Esophagus squamous epithelium (tissue), 4 donors: ENCODE data around the gene ZNF747.

Experiments
- POLR2A ChIP-seq, 4 donors: fragments of 450-650 bp; IDR thresholded peaks; one replicate each; pipeline ENCODE4 v1.6.1; 2017; ENCODE audit warnings: antibody characterized with exemption in 4 of 4, mild to moderate bottlenecking in 4 of 4, moderate library complexity in 3 of 4
- TF ChIP-seq, protein P1 (sequence below), 6 experiments: fragments of 450-650 bp in 4 of 6; fragments of 200-600 bp in 2 of 6; sonication (generic) in 2 of 6; IDR thresholded peaks; one replicate each; pipeline ENCODE4 v1.5.1; 2016 to 2019; ENCODE audit warnings: antibody characterized with exemption in 6 of 6, mild to moderate bottlenecking in 4 of 6, moderate library complexity in 4 of 6

DNA sequence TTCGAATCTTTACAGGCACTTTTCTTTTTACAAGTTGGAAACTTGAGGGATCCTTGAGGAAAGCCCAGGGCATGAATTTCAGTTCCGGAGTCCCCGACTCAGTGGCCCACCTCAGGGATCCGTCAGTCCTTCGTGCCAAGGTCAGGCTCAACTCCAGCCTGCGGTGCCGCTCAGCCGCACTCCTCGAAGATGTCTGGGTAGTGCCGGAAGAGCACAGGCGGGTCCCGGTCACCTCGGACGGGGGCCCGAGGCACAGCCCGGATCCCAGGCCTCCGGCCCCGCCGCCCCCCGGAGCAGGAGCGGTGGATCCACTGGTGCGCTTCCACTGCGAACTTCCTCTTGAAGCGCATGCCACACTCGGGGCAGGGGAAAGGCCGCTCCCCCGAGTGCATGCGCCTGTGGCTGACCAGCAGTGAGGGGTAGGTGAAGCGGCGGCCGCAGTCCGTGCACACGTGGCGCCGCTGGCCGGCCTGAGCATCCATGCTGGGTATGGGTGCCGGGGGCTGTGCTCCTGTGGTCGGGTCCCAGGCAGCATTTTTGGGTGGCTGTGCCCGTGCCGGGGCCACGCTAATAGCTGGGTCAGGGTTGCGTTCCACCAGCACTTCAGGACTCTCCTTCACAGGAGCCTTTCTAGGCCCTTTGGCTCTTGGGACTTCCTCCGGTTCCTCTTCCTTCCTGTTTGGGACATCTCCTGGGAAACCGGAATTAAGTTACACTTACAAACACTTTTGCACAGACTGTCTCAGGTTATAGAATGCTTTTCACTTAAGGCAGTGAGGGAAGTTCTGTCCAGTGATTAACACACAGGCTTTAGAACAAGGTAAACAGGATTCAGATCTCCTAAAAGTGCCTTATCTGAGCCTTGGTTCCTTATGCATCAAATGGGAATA, 35.3 kb upstream of the ZNF747 start:
- TF ChIP-seq, protein P1, sequence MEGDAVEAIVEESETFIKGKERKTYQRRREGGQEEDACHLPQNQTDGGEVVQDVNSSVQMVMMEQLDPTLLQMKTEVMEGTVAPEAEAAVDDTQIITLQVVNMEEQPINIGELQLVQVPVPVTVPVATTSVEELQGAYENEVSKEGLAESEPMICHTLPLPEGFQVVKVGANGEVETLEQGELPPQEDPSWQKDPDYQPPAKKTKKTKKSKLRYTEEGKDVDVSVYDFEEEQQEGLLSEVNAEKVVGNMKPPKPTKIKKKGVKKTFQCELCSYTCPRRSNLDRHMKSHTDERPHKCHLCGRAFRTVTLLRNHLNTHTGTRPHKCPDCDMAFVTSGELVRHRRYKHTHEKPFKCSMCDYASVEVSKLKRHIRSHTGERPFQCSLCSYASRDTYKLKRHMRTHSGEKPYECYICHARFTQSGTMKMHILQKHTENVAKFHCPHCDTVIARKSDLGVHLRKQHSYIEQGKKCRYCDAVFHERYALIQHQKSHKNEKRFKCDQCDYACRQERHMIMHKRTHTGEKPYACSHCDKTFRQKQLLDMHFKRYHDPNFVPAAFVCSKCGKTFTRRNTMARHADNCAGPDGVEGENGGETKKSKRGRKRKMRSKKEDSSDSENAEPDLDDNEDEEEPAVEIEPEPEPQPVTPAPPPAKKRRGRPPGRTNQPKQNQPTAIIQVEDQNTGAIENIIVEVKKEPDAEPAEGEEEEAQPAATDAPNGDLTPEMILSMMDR (IDR thresholded peaks at IDR 0.05) = no peak
- TF ChIP-seq POLR2A (IDR thresholded peaks at IDR 0.05) = no peak
